IMR-90 (cell line): ENCODE data around the gene FAM20B. TPM values are rescaled to one million over a fixed set of nuclear protein-coding genes. Genes with fewer than 3 reads are reported as not detected.

Experiments
- ATAC-seq: fragments of 200-7000 bp; cut with Tn5 transposase; 2 replicates; pipeline ENCODE4 v1.9.1; 2020; ENCODE audit warnings: low read depth, mild to moderate bottlenecking, moderate library complexity
- BruUV-seq: library from RNA; stranded (reverse); fragments of 400-500 nt; replicated peaks from 2 replicates; lab custom pipeline; 2021; lab: Mats Ljungman, UMichigan
- CTCF ChIA-PET: fragments of 300-600 bp; formaldehyde crosslinking; extraction: SDS; loops from one replicate; lab custom pipeline; 2021; ENCODE audit warnings: antibody characterized with exemption; lab: Yijun Ruan, JAX
- POLR2A ChIA-PET: fragments of 300-600 bp; sonication (Branson Sonifier 250); formaldehyde crosslinking; loops from one replicate; lab custom pipeline; 2022; ENCODE audit warnings: antibody characterized with exemption; ENCODE audit not compliant: unreplicated experiment; lab: Charles Lee
- DNase-seq: peaks from one replicate; pipeline ENCODE4 v3.0.0; 2013
- H2AFZ ChIP-seq: replicated peaks from 2 replicates; pipeline ENCODE3; 2013; ENCODE audit warnings: low read length, mild to moderate bottlenecking; ENCODE audit not compliant: poor library complexity
- H2AK5ac ChIP-seq: 2 replicates; pipeline ENCODE4 v1.6.1; 2013; ENCODE audit warnings: low read depth, low read length, inconsistent platforms
- H2AK9ac ChIP-seq: replicated peaks from 2 replicates; pipeline ENCODE3; 2013; ENCODE audit warnings: mild to moderate bottlenecking, low read depth, low read length, moderate library complexity; ENCODE audit not compliant: poor library complexity
- H2BK120ac ChIP-seq: 2 replicates; pipeline ENCODE4 v1.6.1; 2013; ENCODE audit warnings: low read depth, low read length, inconsistent platforms
- H2BK15ac ChIP-seq: 3 replicates; pipeline ENCODE4 v1.6.1; 2013; ENCODE audit warnings: low read depth, low read length, inconsistent platforms
- H2BK20ac ChIP-seq: 2 replicates; pipeline ENCODE4 v1.6.1; 2013; ENCODE audit warnings: low read depth, mild to moderate bottlenecking, inconsistent platforms, low read length, moderate library complexity
- H2BK5ac ChIP-seq: 2 replicates; pipeline ENCODE4 v1.6.1; 2013; ENCODE audit warnings: mild to moderate bottlenecking, low read depth, low read length, inconsistent platforms; ENCODE audit not compliant: poor library complexity, severe bottlenecking
- H3K14ac ChIP-seq: replicated peaks from 2 replicates; pipeline ENCODE4 v1.6.1; 2013; ENCODE audit warnings: low read depth, low read length, inconsistent platforms
- H3K18ac ChIP-seq: 2 replicates; pipeline ENCODE4 v1.6.1; 2013; ENCODE audit warnings: low read depth, low read length, control low read depth
- H3K23ac ChIP-seq: 2 replicates; pipeline ENCODE4 v1.6.1; 2013; ENCODE audit warnings: low read depth, low read length, inconsistent platforms
- H3K27ac ChIP-seq: 2 replicates; pipeline ENCODE4 v1.5.1; 2013; ENCODE audit warnings: mild to moderate bottlenecking, control low read depth, low read length; ENCODE audit not compliant: insufficient read depth
- H3K27me3 ChIP-seq: 2 replicates; pipeline ENCODE4 v1.6.1; 2013; ENCODE audit warnings: low read length; ENCODE audit not compliant: control insufficient read depth, insufficient read depth
- H3K36me3 ChIP-seq: 2 replicates; pipeline ENCODE4 v1.6.1; 2013; ENCODE audit warnings: low read length, mixed read lengths; ENCODE audit not compliant: control insufficient read depth, insufficient read depth
- H3K4ac ChIP-seq: 2 replicates; pipeline ENCODE4 v1.6.1; 2013; ENCODE audit warnings: low read depth, low read length, inconsistent platforms
- H3K4me1 ChIP-seq: 2 replicates; pipeline ENCODE4 v1.6.1; 2013; ENCODE audit warnings: low read length, mixed read lengths; ENCODE audit not compliant: control insufficient read depth, insufficient read depth
- H3K4me2 ChIP-seq: 2 replicates; pipeline ENCODE4 v1.6.1; 2013; ENCODE audit warnings: low read depth, mild to moderate bottlenecking, control low read depth, low read length, moderate library complexity
- H3K4me3 ChIP-seq: 2 replicates; pipeline ENCODE4 v1.5.1; 2013; ENCODE audit warnings: low read depth, mild to moderate bottlenecking, control low read depth, low read length, moderate library complexity; ENCODE audit not compliant: insufficient read depth
- H3K56ac ChIP-seq: 2 replicates; pipeline ENCODE4 v1.6.1; 2013; ENCODE audit warnings: low read length, inconsistent platforms; ENCODE audit not compliant: insufficient read depth; ENCODE audit errors: extremely low read depth
- H3K79me1 ChIP-seq, 2 experiments: 2 replicates each; pipeline ENCODE4 v1.6.1; 2013; ENCODE audit warnings: low read length in 2 of 2, inconsistent platforms in 1 of 2, low read depth in 1 of 2
- H3K9ac ChIP-seq: 2 replicates; pipeline ENCODE4 v1.6.1; 2013; ENCODE audit warnings: low read depth, low read length, control low read depth
- H3K9me1 ChIP-seq: 2 replicates; pipeline ENCODE4 v1.6.1; 2013; ENCODE audit warnings: low read length, inconsistent platforms; ENCODE audit not compliant: insufficient read depth
- H3K9me3 ChIP-seq: 2 replicates; pipeline ENCODE4 v1.6.1; 2013; ENCODE audit warnings: low read length; ENCODE audit not compliant: control insufficient read depth, insufficient read depth
- H4K20me1 ChIP-seq: 2 replicates; pipeline ENCODE4 v1.6.1; 2013; ENCODE audit warnings: low read length, inconsistent platforms; ENCODE audit not compliant: insufficient read depth
- H4K5ac ChIP-seq: 2 replicates; pipeline ENCODE4 v1.6.1; 2013; ENCODE audit warnings: mild to moderate bottlenecking, low read depth, low read length, control low read depth
- H4K8ac ChIP-seq, 2 experiments: 2 replicates each; pipeline ENCODE4 v1.6.1; 2013; ENCODE audit warnings: low read depth in 2 of 2, low read length in 2 of 2, control low read depth in 1 of 2, inconsistent platforms in 1 of 2
- H4K91ac ChIP-seq: 2 replicates; pipeline ENCODE4 v1.6.1; 2013; ENCODE audit warnings: low read depth, low read length, inconsistent platforms; ENCODE audit not compliant: insufficient read depth
- BHLHE40 ChIP-seq: fragments of 150-350 bp; IDR thresholded peaks from 2 replicates; pipeline ENCODE4 v1.6.1; 2016; ENCODE audit warnings: mild to moderate bottlenecking, low read depth, low read length
- CEBPB ChIP-seq: IDR thresholded peaks from 2 replicates; pipeline ENCODE4 v1.6.1; 2012; ENCODE audit warnings: low read depth, low read length, improper control_type of control experiment
- NFE2L2 ChIP-seq: fragments of 150-350 bp; IDR thresholded peaks from 2 replicates; pipeline ENCODE4 v1.6.1; 2016; ENCODE audit warnings: low read depth, mild to moderate bottlenecking, low read length
- POLR2A ChIP-seq: IDR thresholded peaks from 2 replicates; pipeline ENCODE4 v1.6.1; 2012; ENCODE audit warnings: mild to moderate bottlenecking, low read depth, low read length
- RCOR1 ChIP-seq: IDR thresholded peaks from 2 replicates; pipeline ENCODE4 v1.6.1; 2012; ENCODE audit warnings: mild to moderate bottlenecking, low read length, improper control_type of control experiment; ENCODE audit not compliant: insufficient replicate concordance
- RFX5 ChIP-seq: IDR thresholded peaks from 2 replicates; pipeline ENCODE4 v1.8.0; 2012; ENCODE audit warnings: low read depth, mild to moderate bottlenecking, low read length, moderate library complexity
- WGBS, 2 experiments: methylation state at CpG; one replicate each; pipeline versions ENCODE4 v1.1.5 to v1.1.7; 2013; ENCODE audit warnings: missing lambda C conversion rate in 2 of 2; ENCODE audit not compliant: insufficient read length in 1 of 2; ENCODE audit errors: extremely low coverage in 2 of 2; 5-methylcytosine and 5-hydroxymethylcytosine counted together
- dilution Hi-C: fragments of 300-500 bp; cut with HindIII; formaldehyde crosslinking; loops from one replicate; pipeline ENCODE4 v1.14.3; 2018; ENCODE audit warnings: low sequenced_read_pairs; ENCODE audit not compliant: unreplicated experiment
- in situ Hi-C: fragments of 300-500 bp; cut with MboI; formaldehyde crosslinking; loops from 3 replicates; pipeline ENCODE4 v1.14.3; 2019; ENCODE audit warnings: low sequenced_read_pairs, inconsistent platforms, mixed read lengths
- intact Hi-C: fragments of 100-400 bp; cut with micrococcal nuclease; formaldehyde crosslinking; loops from 2 replicates; pipeline ENCODE4 v1.10.0; 2022
- polyA plus RNA-seq, 3 experiments: library from polyadenylated mRNA; depleted of rRNA; stranded (reverse); fragments of >200 nt; gene quantifications; 2 replicates each; pipeline ENCODE4 v1.2.3, GENCODE V29; 2012; ENCODE audit warnings: low replicate concordance in 1 of 3
- total RNA-seq: library from RNA; depleted of rRNA; stranded (reverse); fragments of >200 nt; gene quantifications from 2 replicates; pipeline ENCODE4 v1.2.3, GENCODE V29; 2012
- TF ChIP-seq, protein P1 (sequence below): conservative IDR thresholded peaks from 2 replicates; pipeline ENCODE4 v1.5.1; 2012; ENCODE audit warnings: mild to moderate bottlenecking, low read depth, low read length, improper control_type of control experiment

Gene FAM20B
- total and polyA plus RNA-seq, 2 of the 4 experiments (the other 2 are of a cell fraction): 17.1 to 38.4 TPM

DNA sequence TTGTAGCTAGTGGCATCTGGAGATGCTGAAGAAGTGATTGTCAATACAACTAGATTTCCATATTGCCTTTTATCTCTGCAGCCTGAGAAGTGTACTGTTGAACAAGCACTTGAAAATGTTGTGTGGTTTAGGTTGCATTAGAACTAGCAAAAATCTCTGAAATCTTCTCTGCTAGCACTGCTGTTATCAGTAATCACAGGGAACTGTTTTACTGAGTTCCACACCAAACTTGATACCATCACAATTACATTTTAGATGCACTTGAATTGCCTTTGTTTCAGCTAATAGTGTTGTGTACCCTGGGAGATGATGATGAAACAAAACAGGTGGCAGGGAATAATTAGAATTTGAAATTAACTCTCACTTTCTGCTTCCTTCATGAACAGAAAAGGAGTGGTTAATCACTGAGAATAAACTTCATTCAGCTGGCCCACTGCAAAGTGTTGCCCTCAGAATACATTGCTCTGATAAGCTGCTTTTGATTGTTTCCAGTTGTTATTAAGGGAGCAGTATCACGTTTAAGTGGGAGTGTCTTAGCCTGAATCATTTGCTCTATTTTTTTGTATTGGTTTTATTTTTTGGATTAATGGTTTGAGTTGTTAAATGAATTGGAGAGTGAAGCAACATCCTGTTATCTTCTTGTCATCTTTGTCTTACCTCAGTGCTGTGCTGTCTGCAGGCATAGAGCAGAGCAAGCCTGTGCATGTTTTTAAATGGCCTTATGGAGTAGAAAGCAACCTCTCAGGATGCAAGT, 13.0 kb downstream of the FAM20B start:
- ATAC-seq: no peak
- H2AFZ ChIP-seq: no peak overlapping the region
- no peak overlapping the region for H3K14ac ChIP-seq
- H3K4me2 ChIP-seq: peak overlapping the region; percentile 2; the same call in 1 of the 2 replicates
- peaks cover 26% of the 10 kb centered on the region for H3K4me1 ChIP-seq
- H3K4me3 ChIP-seq: no peak overlapping the region
- 0 out of 2 replicates have a peak overlapping the region, but pooled peaks have one; percentile 8 for H2BK20ac ChIP-seq
- H2BK5ac ChIP-seq: no peak overlapping the region
- H4K91ac ChIP-seq: peak overlapping the region; percentile 3; the same call in 1 of the 2 replicates
- H2BK15ac ChIP-seq: 0 out of 3 replicates have a peak overlapping the region, but pooled peaks have one; percentile 9
- peak overlapping the region; percentile 63; the same call in 1 of the 2 replicates for H3K18ac ChIP-seq
- H3K27ac ChIP-seq: no peak overlapping the region
- peaks cover 47% of the 10 kb centered on the region for H4K20me1 ChIP-seq
- H3K4ac ChIP-seq: no peak overlapping the region
- peaks cover 44 to 64% of the 10 kb centered on the region in 2 experiments for H3K79me1 ChIP-seq
- peaks cover 20% of the 10 kb centered on the region for H3K9me1 ChIP-seq
- no peak overlapping the region for H2AK5ac ChIP-seq
- H3K36me3 ChIP-seq: no peaks in the 10 kb centered on the region
- in situ Hi-C loops (no loop called here), intact Hi-C loops (no loop called here), dilution Hi-C loops (no loop called here)
- H3K9me3 ChIP-seq: no peaks in the 10 kb centered on the region
- no peak for DNase-seq
- no peaks in the 10 kb centered on the region for H3K27me3 ChIP-seq
- no peak overlapping the region; the same call in 1 of the 2 replicates for H2BK120ac ChIP-seq
- no peak overlapping the region for H3K9ac ChIP-seq
- H3K56ac ChIP-seq: no peak overlapping the region
- no peak overlapping the region for H4K8ac ChIP-seq
- WGBS, 2 experiments: no CpG with 5 or more reads among the region's 1 CpG
- no TSS peak for BruUV-seq
- CTCF ChIA-PET: no interaction called here
- no peak overlapping the region; the same call in 1 of the 2 replicates for H3K23ac ChIP-seq
- no peak overlapping the region for H2AK9ac ChIP-seq
- H4K5ac ChIP-seq: peak overlapping the region; percentile 2; the same call in 1 of the 2 replicates
- POLR2A ChIA-PET: no interaction called here
- TF ChIP-seq RFX5: no peak
- TF ChIP-seq POLR2A: no peak
- TF ChIP-seq, protein P1, sequence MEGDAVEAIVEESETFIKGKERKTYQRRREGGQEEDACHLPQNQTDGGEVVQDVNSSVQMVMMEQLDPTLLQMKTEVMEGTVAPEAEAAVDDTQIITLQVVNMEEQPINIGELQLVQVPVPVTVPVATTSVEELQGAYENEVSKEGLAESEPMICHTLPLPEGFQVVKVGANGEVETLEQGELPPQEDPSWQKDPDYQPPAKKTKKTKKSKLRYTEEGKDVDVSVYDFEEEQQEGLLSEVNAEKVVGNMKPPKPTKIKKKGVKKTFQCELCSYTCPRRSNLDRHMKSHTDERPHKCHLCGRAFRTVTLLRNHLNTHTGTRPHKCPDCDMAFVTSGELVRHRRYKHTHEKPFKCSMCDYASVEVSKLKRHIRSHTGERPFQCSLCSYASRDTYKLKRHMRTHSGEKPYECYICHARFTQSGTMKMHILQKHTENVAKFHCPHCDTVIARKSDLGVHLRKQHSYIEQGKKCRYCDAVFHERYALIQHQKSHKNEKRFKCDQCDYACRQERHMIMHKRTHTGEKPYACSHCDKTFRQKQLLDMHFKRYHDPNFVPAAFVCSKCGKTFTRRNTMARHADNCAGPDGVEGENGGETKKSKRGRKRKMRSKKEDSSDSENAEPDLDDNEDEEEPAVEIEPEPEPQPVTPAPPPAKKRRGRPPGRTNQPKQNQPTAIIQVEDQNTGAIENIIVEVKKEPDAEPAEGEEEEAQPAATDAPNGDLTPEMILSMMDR: no peak
- no peak for TF ChIP-seq NFE2L2
- TF ChIP-seq CEBPB: 0 out of 2 replicates have a peak, but pooled peaks have one; percentile 8
- TF ChIP-seq BHLHE40: no peak
- TF ChIP-seq RCOR1: no peak
